Keratinocyte (primary cell): ENCODE results near the gene NUP210. TPM values are rescaled to one million over a fixed set of nuclear protein-coding genes. Genes with fewer than 3 reads are reported as not detected.

ENCODE experiments used
- DNase-seq: peaks from one replicate; pipeline ENCODE4 v3.0.0-alpha.2; 2011; ENCODE audit warnings: low read depth, missing footprints, low spot score
- FAIRE-seq: peaks from 2 replicates; lab custom pipeline; 2011; peaks lifted over from hg19 to GRCh38; lab: Jason Lieb, UNC
- H2AFZ ChIP-seq: 2 replicates; pipeline ENCODE4 v1.6.0; 2012; ENCODE audit warnings: low read length, control low read depth, inconsistent platforms; ENCODE audit not compliant: control insufficient read depth
- H3K27ac ChIP-seq: 2 replicates; pipeline ENCODE4 v1.5.1; 2011; ENCODE audit warnings: low read length; ENCODE audit not compliant: control insufficient read depth, insufficient read depth
- H3K27me3 ChIP-seq: 3 replicates; pipeline ENCODE4 v1.6.0; 2011; ENCODE audit warnings: low read length; ENCODE audit not compliant: control insufficient read depth, insufficient read depth; ENCODE audit errors: extremely low read depth
- H3K36me3 ChIP-seq, 2 experiments: 2 replicates in 1 of 2; 3 replicates in 1 of 2; pipeline ENCODE4 v1.5.1; 2011; ENCODE audit warnings: low read length in 2 of 2, mild to moderate bottlenecking in 1 of 2; ENCODE audit not compliant: control insufficient read depth in 2 of 2, insufficient read depth in 2 of 2; ENCODE audit errors: extremely low read depth in 1 of 2
- H3K4me1 ChIP-seq: 3 replicates; pipeline ENCODE4 v1.5.1; 2011; ENCODE audit warnings: low read length; ENCODE audit not compliant: control insufficient read depth, insufficient read depth; ENCODE audit errors: extremely low read depth
- H3K4me2 ChIP-seq: 3 replicates; pipeline ENCODE4 v1.6.0; 2011; ENCODE audit warnings: low read depth, low read length; ENCODE audit not compliant: control insufficient read depth, insufficient read depth; ENCODE audit errors: extremely low read depth
- H3K4me3 ChIP-seq, 3 experiments: fragments of 200-600 bp in 1 of 3; sonication (generic) in 1 of 3; 2 replicates in 2 of 3; 3 replicates in 1 of 3; pipeline ENCODE4 v1.5.1; 2011 to 2016; ENCODE audit warnings: low read length in 3 of 3, mild to moderate bottlenecking in 3 of 3, control low read depth in 2 of 3, inconsistent platforms in 1 of 3, low read depth in 1 of 3, mixed read lengths in 1 of 3, mixed run types in 1 of 3, moderate library complexity in 1 of 3; ENCODE audit not compliant: control insufficient read depth in 2 of 3, insufficient read depth in 2 of 3; ENCODE audit errors: extremely low read depth in 1 of 3
- H3K79me2 ChIP-seq: 2 replicates; pipeline ENCODE4 v1.6.0; 2012; ENCODE audit warnings: low read length; ENCODE audit not compliant: control insufficient read depth, insufficient read depth
- H3K9ac ChIP-seq: 3 replicates; pipeline ENCODE4 v1.6.0; 2011; ENCODE audit warnings: low read length; ENCODE audit not compliant: control insufficient read depth, insufficient read depth; ENCODE audit errors: extremely low read depth
- H3K9me1 ChIP-seq: 3 replicates; pipeline ENCODE4 v1.6.0; 2011; ENCODE audit warnings: low read length; ENCODE audit not compliant: control insufficient read depth, insufficient read depth; ENCODE audit errors: extremely low read depth
- H3K9me3 ChIP-seq: 2 replicates; pipeline ENCODE4 v1.5.1; 2012; ENCODE audit warnings: low read depth, low read length; ENCODE audit not compliant: control insufficient read depth
- H4K20me1 ChIP-seq: 3 replicates; pipeline ENCODE4 v1.6.0; 2011; ENCODE audit warnings: low read length; ENCODE audit not compliant: control insufficient read depth, insufficient read depth; ENCODE audit errors: extremely low read depth
- CTCF ChIP-seq, 3 experiments: IDR thresholded peaks in 1 of 3; conservative IDR thresholded peaks in 1 of 3; optimal IDR thresholded peaks in 1 of 3; 2 replicates in 2 of 3; 3 replicates in 1 of 3; pipeline versions ENCODE3 to v1.5.1; 2011; ENCODE audit warnings: low read length in 3 of 3, mild to moderate bottlenecking in 3 of 3, moderate library complexity in 2 of 3, control low read depth in 1 of 3, inconsistent platforms in 1 of 3; ENCODE audit not compliant: insufficient read depth in 2 of 3; ENCODE audit errors: extremely low read depth in 1 of 3
- EZH2 ChIP-seq: IDR thresholded peaks from one replicate; pipeline ENCODE4 v1.6.1; 2012; ENCODE audit warnings: inconsistent platforms, mild to moderate bottlenecking, low read length, moderate library complexity
- dilution Hi-C: fragments of 300-500 bp; cut with MboI; formaldehyde crosslinking; loops from one replicate; pipeline ENCODE4 v1.7.0; 2020; ENCODE audit warnings: low sequenced_read_pairs; ENCODE audit not compliant: extremely low pct_ligation_motif_present
- polyA plus RNA-seq, 5 experiments: library from polyadenylated mRNA; depleted of rRNA in 3 of 5; stranded (reverse) in 3 of 5; stranded (forward) in 1 of 5; unstranded in 1 of 5; fragments of >200 nt; gene quantifications; 1 replicate in 1 of 5; 2 replicates in 3 of 5; 3 replicates in 1 of 5; pipeline versions ENCODE4 v1.2.1 to v1.2.3, GENCODE V29; 2011 to 2012; ENCODE audit warnings: missing spikeins in 2 of 5, low read depth in 1 of 5, low replicate concordance in 1 of 5

Gene NUP210
- polyA plus RNA-seq, 1 donor (not counting 4 experiments of a cell fraction or from before 2014, with no cell fraction given), result 0.01 TPM

- DNase-seq (no peak), FAIRE-seq (no peak)
- Histone ChIP-seq H3K36me3 (no peaks in the 10 kb centered on the region), H3K9me3 (no peaks in the 10 kb centered on the region), H3K27me3 (peaks cover 5% of the 10 kb centered on the region), H2AFZ (no peak overlapping the region), H3K27ac (no peak overlapping the region), H4K20me1 (no peaks in the 10 kb centered on the region), H3K79me2 (no peaks in the 10 kb centered on the region), H3K9ac (no peak overlapping the region), H3K4me1 (peaks cover 4% of the 10 kb centered on the region), H3K4me3 (no peak overlapping the region), H3K9me1 (no peaks in the 10 kb centered on the region), H3K4me2 (no peak overlapping the region)
- dilution Hi-C loops, result no loop called here
- TF ChIP-seq CTCF (optimal IDR thresholded peaks at IDR 0.05 in 1 of 3, IDR thresholded peaks at IDR 0.05 in 1 of 3, conservative IDR thresholded peaks at IDR 0.05 in 1 of 3; ENCODE audit: extremely low read depth in 1 of 3, insufficient read depth in 2 of 3, low read length in 3 of 3) (peak in 1 of 3 experiments; percentile 32), EZH2 (no peak)
These were observed 73.4 kb downstream of the NUP210 start for GRCh38 chr3:13346481-13347389.

DNA sequence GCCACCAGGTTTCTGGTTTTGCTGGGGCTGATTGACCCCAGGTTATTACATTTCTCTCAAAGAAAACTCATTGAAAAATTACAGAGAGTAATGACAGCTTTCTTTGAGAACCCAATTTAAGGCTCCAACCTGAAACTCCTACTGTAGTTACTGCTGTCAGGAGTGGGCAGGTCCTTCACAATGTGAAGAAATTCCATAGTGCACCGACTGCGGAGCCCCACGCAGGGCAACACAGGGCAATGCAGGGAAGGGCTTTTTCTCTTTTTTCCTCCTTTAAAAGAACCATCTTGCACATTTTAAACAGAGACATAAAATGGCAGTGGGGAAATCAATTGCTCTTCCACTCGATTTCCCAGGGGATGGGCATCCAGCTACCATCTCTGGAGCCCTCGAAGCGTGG, 74.3 kb downstream of the NUP210 start:
- Histone ChIP-seq H3K9me1 (no peaks in the 10 kb centered on the region), H3K4me2 (no peak overlapping the region), H3K9ac (no peak overlapping the region), H3K9me3 (no peaks in the 10 kb centered on the region), H3K27ac (no peak overlapping the region), H3K27me3 (peaks cover 5% of the 10 kb centered on the region), H3K36me3 (no peaks in the 10 kb centered on the region), H2AFZ (no peak overlapping the region), H3K79me2 (no peaks in the 10 kb centered on the region), H3K4me1 (peaks cover 4% of the 10 kb centered on the region), H4K20me1 (no peaks in the 10 kb centered on the region), H3K4me3 (no peak overlapping the region)
- DNase-seq (no peak), FAIRE-seq (no peak)
- dilution Hi-C loops, result no loop called here
- TF ChIP-seq EZH2 (no peak), CTCF (optimal IDR thresholded peaks at IDR 0.05 in 1 of 3, IDR thresholded peaks at IDR 0.05 in 1 of 3, conservative IDR thresholded peaks at IDR 0.05 in 1 of 3; ENCODE audit: extremely low read depth in 1 of 3, insufficient read depth in 2 of 3, low read length in 3 of 3) (no peak)
